ENCODE results near the gene SLC7A10.

Gene SLC7A10

DNA sequence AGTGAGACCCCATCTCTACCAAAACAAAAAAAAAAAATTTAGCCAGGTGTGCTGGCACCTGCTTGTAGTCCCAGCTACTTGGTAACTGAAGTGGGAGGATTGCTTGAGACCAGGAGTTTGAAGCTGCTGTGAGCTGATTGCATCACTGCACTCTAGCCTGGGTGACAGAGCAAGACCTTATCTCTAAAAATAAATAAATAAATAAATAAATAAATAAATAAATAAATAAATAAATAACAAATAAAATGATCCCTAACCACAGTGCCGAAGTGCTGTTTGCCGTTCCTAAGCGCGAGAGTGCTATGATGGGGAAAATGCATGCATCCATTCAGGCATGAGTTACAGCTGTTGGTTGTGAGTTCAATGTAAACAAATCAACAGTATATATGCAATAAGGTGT, 66.5 kb downstream of the SLC7A10 start:
- H3K4me1 ChIP-seq (ENCODE audit: insufficient read depth, low read length) = no peaks in the 10 kb centered on the region
- no peak overlapping the region for H3K27ac ChIP-seq (ENCODE audit: low read depth, low read length)
- H3K27me3 ChIP-seq (ENCODE audit: control insufficient read depth in 1 of 2, insufficient read depth in 2 of 2, low read length in 2 of 2) = no peaks in the 10 kb centered on the region
- no peaks in the 10 kb centered on the region for H3K36me3 ChIP-seq (ENCODE audit: insufficient read depth, low read length)
- no peak overlapping the region for H3K4me3 ChIP-seq (ENCODE audit: low read depth in 1 of 2, low read length in 2 of 2)
- H3K9me3 ChIP-seq (ENCODE audit: low read length) = no peaks in the 10 kb centered on the region
- H3K9ac ChIP-seq (ENCODE audit: low read length) = no peak overlapping the region
